K562 treated with DMSO at 1 percent for 12 hours (cell line): ENCODE data around the gene ALK. TPM values are rescaled to one million over a fixed set of nuclear protein-coding genes. Genes with fewer than 3 reads are reported as not detected.

Source experiments
- total RNA-seq: library from RNA; unstranded; fragments of 300-600 nt; gene quantifications from 2 replicates; pipeline ENCODE4 v1.2.3, GENCODE V29; 2022; ENCODE audit not compliant: insufficient read depth

Gene ALK
- 0.09 TPM in 1 of 2 replicates, not detected in the other for total RNA-seq

DNA sequence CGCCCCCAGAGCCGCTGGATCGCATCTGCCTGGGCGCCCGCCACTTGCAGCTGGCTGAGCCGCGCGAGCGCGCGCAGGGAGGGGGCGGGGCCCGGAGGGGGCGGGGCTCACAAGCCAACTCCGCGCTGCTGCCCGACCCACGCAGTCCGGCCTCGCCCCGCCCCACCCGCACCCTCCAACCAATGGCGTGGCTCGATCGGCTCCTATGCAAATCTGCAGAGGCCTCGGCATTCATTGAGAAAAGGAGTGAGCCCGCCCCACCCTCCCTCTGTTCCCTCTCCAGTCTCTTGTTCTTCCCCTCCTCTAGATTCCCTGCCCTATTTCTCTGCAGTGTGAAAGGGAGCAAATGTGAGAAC, at the start of gene ALK:
ALK (minus strand) TSS at position 27 of the 356 bp plus-strand sequence. CDS start 927 bp downstream, outside the sequence.

Other genes starting within 250 kb of the ALK start
- gene YPEL5, start 225.4 kb upstream of the ALK start, total RNA-seq, result 28.1 and 47.7 TPM in 2 replicates